WTC11 (cell line): ENCODE results near the gene RBM38.

Experiments
- AFF4 ChIP-seq: sonication (generic); formaldehyde crosslinking; IDR thresholded peaks from 2 replicates; pipeline ENCODE4 v1.8.1; 2023; ENCODE audit warnings: mild to moderate bottlenecking, missing genetic modification reagents, borderline replicate concordance
- ATF2 ChIP-seq: sonication (generic); formaldehyde crosslinking; IDR thresholded peaks from 2 replicates; pipeline ENCODE4 v1.8.1; 2022; ENCODE audit warnings: low read depth, missing genetic modification reagents, borderline replicate concordance
- ATF6 ChIP-seq: sonication (generic); formaldehyde crosslinking; IDR thresholded peaks from 2 replicates; pipeline ENCODE4 v1.8.1; 2023; ENCODE audit warnings: mild to moderate bottlenecking, missing genetic modification reagents
- CBFB ChIP-seq: sonication (generic); formaldehyde crosslinking; IDR thresholded peaks from 2 replicates; pipeline ENCODE4 v1.8.1; 2022; ENCODE audit warnings: mild to moderate bottlenecking, low read depth, missing genetic modification reagents
- IRF2 ChIP-seq: sonication (generic); formaldehyde crosslinking; IDR thresholded peaks from 2 replicates; pipeline ENCODE4 v1.8.0; 2022; ENCODE audit warnings: low read depth, missing genetic modification reagents, borderline replicate concordance
- JUN ChIP-seq: sonication (generic); formaldehyde crosslinking; IDR thresholded peaks from 2 replicates; pipeline ENCODE4 v1.8.0; 2023; ENCODE audit warnings: mild to moderate bottlenecking, missing genetic modification reagents
- MLX ChIP-seq: sonication (generic); formaldehyde crosslinking; IDR thresholded peaks from 2 replicates; pipeline ENCODE4 v1.8.1; 2023; ENCODE audit warnings: mild to moderate bottlenecking, missing genetic modification reagents, moderate library complexity
- MXD4 ChIP-seq: fragments of 250-450 bp; sonication (Bioruptor Pico); IDR thresholded peaks from 2 replicates; pipeline ENCODE4 v1.8.0; 2021; ENCODE audit warnings: mild to moderate bottlenecking, moderate library complexity, borderline replicate concordance
- PRDM15 ChIP-seq: sonication (generic); formaldehyde crosslinking; IDR thresholded peaks from 2 replicates; pipeline ENCODE4 v1.8.0; 2022; ENCODE audit warnings: missing genetic modification reagents
- TCF7 ChIP-seq: sonication (generic); formaldehyde crosslinking; IDR thresholded peaks from 2 replicates; pipeline ENCODE4 v1.8.0; 2022; ENCODE audit warnings: mild to moderate bottlenecking, low read depth, missing genetic modification reagents, moderate library complexity
- TP53 ChIP-seq: sonication (generic); formaldehyde crosslinking; IDR thresholded peaks from 2 replicates; pipeline ENCODE4 v1.8.1; 2023; ENCODE audit warnings: mild to moderate bottlenecking, missing genetic modification reagents
- TF ChIP-seq, protein P1 (sequence below): fragments of 200-600 bp; IDR thresholded peaks from 2 replicates; pipeline ENCODE4 v1.8.0; 2022; ENCODE audit warnings: antibody characterized with exemption
- TF ChIP-seq, protein P2 (sequence below): sonication (generic); formaldehyde crosslinking; conservative IDR thresholded peaks from 2 replicates; pipeline ENCODE4 v1.8.1; 2023; ENCODE audit warnings: mild to moderate bottlenecking, low read depth, missing genetic modification reagents, moderate library complexity
- TF ChIP-seq, protein P3 (sequence below): sonication (generic); formaldehyde crosslinking; conservative IDR thresholded peaks from 2 replicates; pipeline ENCODE4 v1.8.1; 2022; ENCODE audit warnings: mild to moderate bottlenecking, missing genetic modification reagents

GRCh38 chr20:57351042-57351783 is 40.0 kb upstream of the RBM38 start, which contains the start of gene RAE1:
- TF ChIP-seq, protein P1, sequence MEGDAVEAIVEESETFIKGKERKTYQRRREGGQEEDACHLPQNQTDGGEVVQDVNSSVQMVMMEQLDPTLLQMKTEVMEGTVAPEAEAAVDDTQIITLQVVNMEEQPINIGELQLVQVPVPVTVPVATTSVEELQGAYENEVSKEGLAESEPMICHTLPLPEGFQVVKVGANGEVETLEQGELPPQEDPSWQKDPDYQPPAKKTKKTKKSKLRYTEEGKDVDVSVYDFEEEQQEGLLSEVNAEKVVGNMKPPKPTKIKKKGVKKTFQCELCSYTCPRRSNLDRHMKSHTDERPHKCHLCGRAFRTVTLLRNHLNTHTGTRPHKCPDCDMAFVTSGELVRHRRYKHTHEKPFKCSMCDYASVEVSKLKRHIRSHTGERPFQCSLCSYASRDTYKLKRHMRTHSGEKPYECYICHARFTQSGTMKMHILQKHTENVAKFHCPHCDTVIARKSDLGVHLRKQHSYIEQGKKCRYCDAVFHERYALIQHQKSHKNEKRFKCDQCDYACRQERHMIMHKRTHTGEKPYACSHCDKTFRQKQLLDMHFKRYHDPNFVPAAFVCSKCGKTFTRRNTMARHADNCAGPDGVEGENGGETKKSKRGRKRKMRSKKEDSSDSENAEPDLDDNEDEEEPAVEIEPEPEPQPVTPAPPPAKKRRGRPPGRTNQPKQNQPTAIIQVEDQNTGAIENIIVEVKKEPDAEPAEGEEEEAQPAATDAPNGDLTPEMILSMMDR = no peak
- TF ChIP-seq MLX (CRISPR knock-in tag) = no peak
- TF ChIP-seq ATF2 = no peak
- TF ChIP-seq PRDM15 (CRISPR knock-in tag) = no peak
- no peak for TF ChIP-seq TP53
- no peak for TF ChIP-seq ATF6 (CRISPR knock-in tag)
- TF ChIP-seq IRF2 (CRISPR knock-in tag) = no peak
- TF ChIP-seq, protein P2, sequence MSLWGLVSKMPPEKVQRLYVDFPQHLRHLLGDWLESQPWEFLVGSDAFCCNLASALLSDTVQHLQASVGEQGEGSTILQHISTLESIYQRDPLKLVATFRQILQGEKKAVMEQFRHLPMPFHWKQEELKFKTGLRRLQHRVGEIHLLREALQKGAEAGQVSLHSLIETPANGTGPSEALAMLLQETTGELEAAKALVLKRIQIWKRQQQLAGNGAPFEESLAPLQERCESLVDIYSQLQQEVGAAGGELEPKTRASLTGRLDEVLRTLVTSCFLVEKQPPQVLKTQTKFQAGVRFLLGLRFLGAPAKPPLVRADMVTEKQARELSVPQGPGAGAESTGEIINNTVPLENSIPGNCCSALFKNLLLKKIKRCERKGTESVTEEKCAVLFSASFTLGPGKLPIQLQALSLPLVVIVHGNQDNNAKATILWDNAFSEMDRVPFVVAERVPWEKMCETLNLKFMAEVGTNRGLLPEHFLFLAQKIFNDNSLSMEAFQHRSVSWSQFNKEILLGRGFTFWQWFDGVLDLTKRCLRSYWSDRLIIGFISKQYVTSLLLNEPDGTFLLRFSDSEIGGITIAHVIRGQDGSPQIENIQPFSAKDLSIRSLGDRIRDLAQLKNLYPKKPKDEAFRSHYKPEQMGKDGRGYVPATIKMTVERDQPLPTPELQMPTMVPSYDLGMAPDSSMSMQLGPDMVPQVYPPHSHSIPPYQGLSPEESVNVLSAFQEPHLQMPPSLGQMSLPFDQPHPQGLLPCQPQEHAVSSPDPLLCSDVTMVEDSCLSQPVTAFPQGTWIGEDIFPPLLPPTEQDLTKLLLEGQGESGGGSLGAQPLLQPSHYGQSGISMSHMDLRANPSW (CRISPR knock-in tag) = no peak
- no peak for TF ChIP-seq MXD4 (CRISPR knock-in tag)
- no peak for TF ChIP-seq TCF7 (CRISPR knock-in tag)
- TF ChIP-seq, protein P3, sequence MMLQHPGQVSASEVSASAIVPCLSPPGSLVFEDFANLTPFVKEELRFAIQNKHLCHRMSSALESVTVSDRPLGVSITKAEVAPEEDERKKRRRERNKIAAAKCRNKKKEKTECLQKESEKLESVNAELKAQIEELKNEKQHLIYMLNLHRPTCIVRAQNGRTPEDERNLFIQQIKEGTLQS (CRISPR knock-in tag) = no peak
- no peak for TF ChIP-seq CBFB
- no peak for TF ChIP-seq AFF4 (CRISPR knock-in tag)
- no peak for TF ChIP-seq JUN (CRISPR knock-in tag)
